SK-N-SH treated with all-trans-retinoic acid at 6 μM for 48 hours (cell line): ENCODE results near the gene MYO18A.

Source experiments
- ATAC-seq: fragments of 200-7000 bp; cut with Tn5 transposase; 3 replicates; pipeline ENCODE4 v1.9.1; 2020; ENCODE audit warnings: mild to moderate bottlenecking, moderate library complexity
- ARNTL ChIP-seq: fragments of 450-650 bp; formaldehyde crosslinking; IDR thresholded peaks from 2 replicates; pipeline ENCODE4 v1.5.0; 2020; ENCODE audit warnings: low read depth, mild to moderate bottlenecking, moderate library complexity, borderline replicate concordance
- BACH2 ChIP-seq: fragments of 250-450 bp; sonication (Bioruptor Pico); IDR thresholded peaks from 2 replicates; pipeline ENCODE4 v1.9.0; 2021; ENCODE audit warnings: mild to moderate bottlenecking, borderline replicate concordance
- CREB5 ChIP-seq: fragments of 250-450 bp; sonication (Bioruptor Pico); IDR thresholded peaks from 2 replicates; pipeline ENCODE4 v1.5.1; 2020; ENCODE audit warnings: low read depth, mild to moderate bottlenecking, moderate library complexity
- CSDC2 ChIP-seq: fragments of 250-450 bp; sonication (Bioruptor Pico); IDR thresholded peaks from 2 replicates; pipeline ENCODE4 v1.5.0; 2020; ENCODE audit warnings: mild to moderate bottlenecking, moderate library complexity
- CSRNP3 ChIP-seq: fragments of 250-450 bp; sonication (Bioruptor Pico); IDR thresholded peaks from 2 replicates; pipeline ENCODE4 v1.5.1; 2021; ENCODE audit warnings: mild to moderate bottlenecking, moderate library complexity
- ESRRG ChIP-seq: fragments of 250-450 bp; sonication (Bioruptor Pico); IDR thresholded peaks from 2 replicates; pipeline ENCODE4 v1.6.1; 2021; ENCODE audit warnings: mild to moderate bottlenecking
- GLIS3 ChIP-seq: fragments of 250-450 bp; sonication (Bioruptor Pico); IDR thresholded peaks from 2 replicates; pipeline ENCODE4 v1.5.0; 2020; ENCODE audit warnings: mild to moderate bottlenecking, moderate library complexity
- ISL1 ChIP-seq: fragments of 250-450 bp; sonication (Bioruptor Pico); IDR thresholded peaks from 2 replicates; pipeline ENCODE4 v2.1.2; 2022; ENCODE audit warnings: mild to moderate bottlenecking, moderate library complexity
- OSR1 ChIP-seq: fragments of 250-450 bp; sonication (Bioruptor Pico); IDR thresholded peaks from 2 replicates; pipeline ENCODE4 v1.8.0; 2022; ENCODE audit warnings: moderate library complexity, mild to moderate bottlenecking, inconsistent platforms
- PATZ1 ChIP-seq: fragments of 250-450 bp; sonication (Bioruptor Pico); IDR thresholded peaks from 2 replicates; pipeline ENCODE4 v1.8.0; 2020; ENCODE audit warnings: mild to moderate bottlenecking, moderate library complexity, borderline replicate concordance
- PPARA ChIP-seq: fragments of 250-450 bp; sonication (Bioruptor Pico); IDR thresholded peaks from 2 replicates; pipeline ENCODE4 v1.5.0; 2020; ENCODE audit warnings: mild to moderate bottlenecking, borderline replicate concordance
- SNAI2 ChIP-seq: fragments of 250-450 bp; sonication (Bioruptor Pico); IDR thresholded peaks from 2 replicates; pipeline ENCODE4 v1.5.0; 2020; ENCODE audit warnings: mild to moderate bottlenecking, moderate library complexity
- TCF4 ChIP-seq: fragments of 250-450 bp; sonication (Bioruptor Pico); IDR thresholded peaks from 2 replicates; pipeline ENCODE4 v1.8.0; 2021; ENCODE audit warnings: mild to moderate bottlenecking, moderate library complexity, borderline replicate concordance
- TOX ChIP-seq: fragments of 250-450 bp; sonication (Bioruptor Pico); IDR thresholded peaks from 2 replicates; pipeline ENCODE4 v1.8.0; 2021; ENCODE audit warnings: mild to moderate bottlenecking, moderate library complexity, borderline replicate concordance
- TSHZ2 ChIP-seq: fragments of 250-450 bp; sonication (Bioruptor Pico); IDR thresholded peaks from 2 replicates; pipeline ENCODE4 v1.5.0; 2020; ENCODE audit warnings: mild to moderate bottlenecking, moderate library complexity
- ZC3H10 ChIP-seq: fragments of 250-450 bp; sonication (Bioruptor Pico); IDR thresholded peaks from 2 replicates; pipeline ENCODE4 v1.5.1; 2021; ENCODE audit warnings: mild to moderate bottlenecking, moderate library complexity
- ZFP3 ChIP-seq: fragments of 250-450 bp; sonication (Bioruptor Pico); IDR thresholded peaks from 2 replicates; pipeline ENCODE4 v1.5.0; 2020; ENCODE audit warnings: mild to moderate bottlenecking, moderate library complexity
- ZFP30 ChIP-seq: fragments of 450-650 bp; formaldehyde crosslinking; IDR thresholded peaks from 2 replicates; pipeline ENCODE4 v1.5.0; 2022; ENCODE audit warnings: mild to moderate bottlenecking, moderate library complexity
- ZNF565 ChIP-seq: fragments of 450-650 bp; formaldehyde crosslinking; conservative IDR thresholded peaks from 2 replicates; pipeline ENCODE4 v1.5.0; 2020; ENCODE audit warnings: low read depth, mild to moderate bottlenecking, moderate library complexity
- ZNF70 ChIP-seq: fragments of 450-650 bp; formaldehyde crosslinking; IDR thresholded peaks from 2 replicates; pipeline ENCODE4 v1.5.0; 2020; ENCODE audit warnings: mild to moderate bottlenecking, moderate library complexity

MYO18A gene

GRCh38 chr17:29133121-29133713 is 47.0 kb downstream of the MYO18A start:
- peak; percentile 92 for ATAC-seq

GRCh38 chr17:29131814-29132682 is 48.1 kb downstream of the MYO18A start:
- peak; percentile 62 for ATAC-seq
- no peak for TF ChIP-seq CSRNP3

More at GRCh38 chr17:29133121-29133713, 47.0 kb downstream of the MYO18A start:
- TF ChIP-seq ZFP30 (CRISPR knock-in tag): no peak
- TF ChIP-seq CREB5: no peak
- TF ChIP-seq SNAI2: no peak
- TF ChIP-seq ESRRG: no peak
- TF ChIP-seq GLIS3: no peak
- TF ChIP-seq ZFP3 (CRISPR knock-in tag): no peak
- no peak for TF ChIP-seq TOX (CRISPR knock-in tag)

GRCh38 chr17:29129731-29130130 is 50.5 kb downstream of the MYO18A start:
- ATAC-seq: no peak
- TF ChIP-seq PATZ1 (CRISPR knock-in tag): no peak
- TF ChIP-seq ZC3H10 (CRISPR knock-in tag): no peak
- TF ChIP-seq SNAI2: no peak
- no peak for TF ChIP-seq CSDC2 (CRISPR knock-in tag)
- no peak for TF ChIP-seq ZNF70 (CRISPR knock-in tag)
- no peak for TF ChIP-seq TSHZ2 (CRISPR knock-in tag)
- TF ChIP-seq ZFP3 (CRISPR knock-in tag): no peak
- no peak for TF ChIP-seq ESRRG
- TF ChIP-seq OSR1: no peak
- no peak for TF ChIP-seq CSRNP3

GRCh38 chr17:29127840-29128239 is 52.4 kb downstream of the MYO18A start:
- no peak for ATAC-seq
- no peak for TF ChIP-seq ESRRG
- TF ChIP-seq PPARA (CRISPR knock-in tag): no peak
- TF ChIP-seq CSDC2 (CRISPR knock-in tag): no peak
- TF ChIP-seq ISL1 (CRISPR knock-in tag): no peak
- no peak for TF ChIP-seq ZNF70 (CRISPR knock-in tag)
- TF ChIP-seq OSR1: no peak
- TF ChIP-seq CREB5: no peak
- no peak for TF ChIP-seq ZNF565 (CRISPR knock-in tag)
- TF ChIP-seq BACH2 (CRISPR knock-in tag): no peak
- TF ChIP-seq TCF4 (CRISPR knock-in tag): no peak
- no peak for TF ChIP-seq ARNTL (CRISPR knock-in tag)
- TF ChIP-seq GLIS3: no peak
- TF ChIP-seq, all 23 proteins: peak for 0
